ENCODE measurements around the gene FGF12. TPM values are rescaled to one million over a fixed set of nuclear protein-coding genes. Genes with fewer than 3 reads are reported as not detected.

The FGF12 gene
- total RNA-seq, 1 donor from 2014 or later, result 9.8 TPM

- Mint-ChIP-seq H3K36me3 (no peaks in the 10 kb centered on the region), H3K9me3 (no peaks in the 10 kb centered on the region), H3K27ac (no peak overlapping the region), H3K4me1 (ENCODE audit: unreplicated experiment) (no peaks in the 10 kb centered on the region), H3K4me3 (no peak overlapping the region), H3K27me3 (peaks cover 7% of the 10 kb centered on the region)
- DNase-seq (ENCODE audit: extremely low spot score, unreplicated experiment), result no peak
- TF ChIP-seq CTCF (conservative IDR thresholded peaks at IDR 0.05), result no peak
Measured at GRCh38 chr3:192303235-192303634, 424.1 kb downstream of the FGF12 start.

- peaks cover 7% of the 10 kb centered on the region for H3K27me3 Mint-ChIP-seq
- no peaks in the 10 kb centered on the region for H3K36me3 Mint-ChIP-seq
- no peak overlapping the region for H3K27ac Mint-ChIP-seq
- H3K9me3 Mint-ChIP-seq, result no peaks in the 10 kb centered on the region
- no peaks in the 10 kb centered on the region for H3K4me1 Mint-ChIP-seq (ENCODE audit: unreplicated experiment)
- no peak overlapping the region for H3K4me3 Mint-ChIP-seq
- no peak for TF ChIP-seq CTCF (conservative IDR thresholded peaks at IDR 0.05)
- no peak for DNase-seq (ENCODE audit: extremely low spot score, unreplicated experiment)
Measured at GRCh38 chr3:192302721-192303120, 424.6 kb downstream of the FGF12 start.

GRCh38 chr3:192299921-192300320, 427.4 kb downstream of the FGF12 start:
- Mint-ChIP-seq H3K9me3 (no peaks in the 10 kb centered on the region), H3K36me3 (no peaks in the 10 kb centered on the region), H3K4me1 (ENCODE audit: unreplicated experiment) (no peaks in the 10 kb centered on the region), H3K4me3 (no peak overlapping the region), H3K27ac (no peak overlapping the region), H3K27me3 (peaks cover 7% of the 10 kb centered on the region)
- no peak for DNase-seq (ENCODE audit: extremely low spot score, unreplicated experiment)
- TF ChIP-seq CTCF (conservative IDR thresholded peaks at IDR 0.05), result peak; percentile 32

GRCh38 chr3:192296845-192297244, 430.5 kb downstream of the FGF12 start:
- H3K4me3 Mint-ChIP-seq, result no peak overlapping the region
- no peak overlapping the region for H3K27ac Mint-ChIP-seq
- no peaks in the 10 kb centered on the region for H3K36me3 Mint-ChIP-seq
- H3K27me3 Mint-ChIP-seq, result peaks cover 3% of the 10 kb centered on the region
- TF ChIP-seq CTCF (conservative IDR thresholded peaks at IDR 0.05), result no peak
- H3K9me3 Mint-ChIP-seq, result no peaks in the 10 kb centered on the region
- no peaks in the 10 kb centered on the region for H3K4me1 Mint-ChIP-seq (ENCODE audit: unreplicated experiment)
- DNase-seq (ENCODE audit: extremely low spot score, unreplicated experiment), result no peak

- H3K4me1 Mint-ChIP-seq (ENCODE audit: unreplicated experiment), result no peaks in the 10 kb centered on the region
- no peak overlapping the region for H3K27ac Mint-ChIP-seq
- H3K27me3 Mint-ChIP-seq, result no peaks in the 10 kb centered on the region
Measured at GRCh38 chr3:192284443-192285072, 442.8 kb downstream of the FGF12 start.

More at GRCh38 chr3:192284443-192285072, 442.8 kb downstream of the FGF12 start:
- DNase-seq (ENCODE audit: extremely low spot score, unreplicated experiment), result no peak
- no peak overlapping the region for H3K4me3 Mint-ChIP-seq
- no peak for TF ChIP-seq CTCF (conservative IDR thresholded peaks at IDR 0.05)
- no peaks in the 10 kb centered on the region for H3K36me3 Mint-ChIP-seq
- no peaks in the 10 kb centered on the region for H3K9me3 Mint-ChIP-seq

All from type B pancreatic cell (in vitro differentiated cells).